Spleen (tissue), 11 donors: Measurements from ENCODE around the gene SEMA3E. TPM values are rescaled to one million over a fixed set of nuclear protein-coding genes. Genes with fewer than 3 reads are reported as not detected.

Source experiments
- DNase-seq: peaks from one replicate; pipeline ENCODE4 v3.0.0-alpha.2; 2020
- H3K27ac ChIP-seq, 8 donors: fragments of 200-600 bp; sonication (generic) in 7 of 8; 1 replicate in 4 of 8; 2 replicates in 4 of 8; pipeline versions ENCODE4 v1.5.0 to v1.8.0; 2016 to 2021; ENCODE audit warnings: inconsistent platforms in 4 of 8, mild to moderate bottlenecking in 4 of 8, moderate library complexity in 1 of 8
- H3K27me3 ChIP-seq, 7 donors: fragments of 200-600 bp; sonication (generic) in 6 of 7; replicated peaks in 1 of 7; 1 replicate in 4 of 7; 2 replicates in 3 of 7; pipeline versions ENCODE4 v1.5.0 to v1.8.0; 2016 to 2021; ENCODE audit warnings: inconsistent platforms in 3 of 7, mild to moderate bottlenecking in 1 of 7
- H3K36me3 ChIP-seq, 6 donors: fragments of 200-600 bp; sonication (generic) in 5 of 6; 1 replicate in 4 of 6; 2 replicates in 2 of 6; pipeline versions ENCODE4 v1.5.0 to v1.8.0; 2016 to 2021; ENCODE audit warnings: inconsistent platforms in 2 of 6
- H3K4me1 ChIP-seq, 6 donors: fragments of 200-600 bp; sonication (generic) in 5 of 6; 1 replicate in 3 of 6; 2 replicates in 3 of 6; pipeline versions ENCODE4 v1.5.0 to v1.8.0; 2016 to 2021; ENCODE audit warnings: inconsistent platforms in 3 of 6
- H3K4me3 ChIP-seq, 8 donors: fragments of 200-600 bp; sonication (generic) in 7 of 8; 1 replicate in 4 of 8; 2 replicates in 4 of 8; pipeline versions ENCODE4 v1.5.0 to v1.8.0; 2016 to 2021; ENCODE audit warnings: inconsistent platforms in 4 of 8, mild to moderate bottlenecking in 4 of 8, moderate library complexity in 2 of 8
- H3K9me3 ChIP-seq, 8 donors: fragments of 200-600 bp; sonication (generic) in 7 of 8; 1 replicate in 4 of 8; 2 replicates in 4 of 8; pipeline versions ENCODE4 v1.5.0 to v1.8.0; 2016 to 2021; ENCODE audit warnings: inconsistent platforms in 4 of 8
- POLR2A ChIP-seq, 3 donors: fragments of 450-650 bp; IDR thresholded peaks; one replicate each; pipeline ENCODE4 v1.5.1; 2017; ENCODE audit warnings: antibody characterized with exemption in 3 of 3, mild to moderate bottlenecking in 1 of 3
- POLR2AphosphoS5 ChIP-seq, 3 donors: sonication (generic); formaldehyde crosslinking; IDR thresholded peaks; one replicate each; pipeline ENCODE4 v1.5.1; 2017; ENCODE audit warnings: antibody characterized with exemption in 3 of 3
- WGBS, 5 donors: extraction: QIAGEN DNeasy Blood & Tissue Kit in 3 of 5; methylation state at CpG; one replicate each; pipeline versions ENCODE4 v1.1.5 to v1.1.7; 2013 to 2018; 5-methylcytosine and 5-hydroxymethylcytosine counted together
- intact Hi-C: fragments of 100-400 bp; cut with DNase I; formaldehyde crosslinking; loops from one replicate; pipeline ENCODE4 v1.15.0; 2023; ENCODE audit warnings: low total_unique reads
- polyA plus RNA-seq, 3 donors: library from polyadenylated mRNA; stranded (reverse); fragments of 200-250 nt; gene quantifications; one replicate each; pipeline ENCODE4 v1.2.1, GENCODE V29; 2013
- total RNA-seq, 7 donors: library from RNA; depleted of rRNA in 3 of 7; stranded (reverse); fragments of >200 nt in 3 of 7; fragmentation: NEBNext Ultra II Directional in 4 of 7; extraction: Animal tissue kit (Norgen Biotek cat#: 25700) in 4 of 7; gene quantifications; one replicate each; pipeline versions ENCODE4 v1.1.0 to v1.2.1, GENCODE V29; 2016 to 2021
- TF ChIP-seq, protein P1 (sequence below), 11 experiments: fragments of 200-600 bp in 7 of 11; fragments of 450-650 bp in 4 of 11; sonication (generic) in 4 of 11; IDR thresholded peaks in 8 of 11; conservative IDR thresholded peaks in 3 of 11; 1 replicate in 7 of 11; 2 replicates in 4 of 11; pipeline versions ENCODE4 v1.4.0 to v1.8.0; 2016 to 2021; ENCODE audit warnings: antibody characterized with exemption in 11 of 11, inconsistent platforms in 4 of 11, mild to moderate bottlenecking in 1 of 11
- donor health status: healthy with polysubstance abuse.
- donor health status: DM: no; HTN: no; CAD: no; lungs with moderate emphysema.
- donor health status: DM: no; HTN: no; CAD: no.
- donor health status: Bipolar disorder and iron deficiency.
- donor health status: healthy.
- donor health status: DM: no; HTN: no; CAD: no.
- donor health status: DM: yes; HTN: yes; CAD: no.

Gene SEMA3E
- total and polyA plus RNA-seq, 10 donors = under 0.01 to 0.44 (median 0.29) TPM; not detected in 7

DNA sequence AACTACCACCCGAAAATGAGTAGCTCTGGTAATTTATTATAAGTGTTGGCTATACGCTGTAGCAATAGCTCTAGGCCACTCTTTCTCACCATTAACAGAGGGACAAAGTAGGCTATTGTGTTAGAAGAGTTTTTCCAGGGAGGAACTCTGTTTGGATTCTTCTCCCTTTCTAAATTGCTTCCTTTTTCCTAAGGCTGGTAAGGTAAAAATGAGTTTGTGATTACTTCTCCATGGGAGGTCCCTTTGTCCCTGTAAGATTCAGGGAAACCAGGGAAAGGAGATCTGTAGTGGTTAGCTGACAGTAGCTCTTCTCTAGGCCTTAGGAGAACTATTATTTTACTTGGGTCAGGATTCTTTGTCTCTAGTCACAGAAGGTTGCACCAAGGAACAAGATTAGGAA lies 23.2 kb upstream of the SEMA3E start:
- intact Hi-C loops = no loop called here

DNA sequence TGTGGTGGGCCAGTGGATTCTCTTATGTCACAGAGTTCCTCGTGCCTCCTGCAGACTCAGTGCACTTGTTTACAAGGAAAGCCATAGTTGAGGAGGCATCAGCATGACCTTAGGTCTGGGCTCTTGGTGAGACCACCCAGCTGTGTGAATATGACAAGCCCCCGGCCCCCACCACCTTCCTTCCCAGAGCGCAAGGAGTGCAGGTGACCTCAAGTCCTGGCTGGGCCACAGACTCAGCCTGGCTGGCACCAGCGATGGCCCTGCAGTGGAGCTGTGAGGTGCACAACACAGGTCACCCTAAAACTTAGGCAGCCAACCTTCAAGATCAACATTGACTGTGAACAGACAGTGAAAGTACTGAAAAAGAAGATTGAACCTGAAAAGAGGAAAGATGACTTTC lies 14.2 kb upstream of the SEMA3E start:
- H3K36me3 ChIP-seq = no peaks in the 10 kb centered on the region
- H3K4me1 ChIP-seq = no peaks in the 10 kb centered on the region
- 70 to 92% (median 80%) methylated on average over 3 to 4 of the region's 4 CpGs for WGBS, 5 donors
- H3K27me3 ChIP-seq = no peaks in the 10 kb centered on the region
- DNase-seq = no peak
- H3K9me3 ChIP-seq = no peaks in the 10 kb centered on the region
- intact Hi-C loops = no loop called here
- H3K27ac ChIP-seq = no peak overlapping the region
- no peak overlapping the region for H3K4me3 ChIP-seq
- no peak for TF ChIP-seq POLR2A (IDR thresholded peaks at IDR 0.05)
- TF ChIP-seq, protein P1, sequence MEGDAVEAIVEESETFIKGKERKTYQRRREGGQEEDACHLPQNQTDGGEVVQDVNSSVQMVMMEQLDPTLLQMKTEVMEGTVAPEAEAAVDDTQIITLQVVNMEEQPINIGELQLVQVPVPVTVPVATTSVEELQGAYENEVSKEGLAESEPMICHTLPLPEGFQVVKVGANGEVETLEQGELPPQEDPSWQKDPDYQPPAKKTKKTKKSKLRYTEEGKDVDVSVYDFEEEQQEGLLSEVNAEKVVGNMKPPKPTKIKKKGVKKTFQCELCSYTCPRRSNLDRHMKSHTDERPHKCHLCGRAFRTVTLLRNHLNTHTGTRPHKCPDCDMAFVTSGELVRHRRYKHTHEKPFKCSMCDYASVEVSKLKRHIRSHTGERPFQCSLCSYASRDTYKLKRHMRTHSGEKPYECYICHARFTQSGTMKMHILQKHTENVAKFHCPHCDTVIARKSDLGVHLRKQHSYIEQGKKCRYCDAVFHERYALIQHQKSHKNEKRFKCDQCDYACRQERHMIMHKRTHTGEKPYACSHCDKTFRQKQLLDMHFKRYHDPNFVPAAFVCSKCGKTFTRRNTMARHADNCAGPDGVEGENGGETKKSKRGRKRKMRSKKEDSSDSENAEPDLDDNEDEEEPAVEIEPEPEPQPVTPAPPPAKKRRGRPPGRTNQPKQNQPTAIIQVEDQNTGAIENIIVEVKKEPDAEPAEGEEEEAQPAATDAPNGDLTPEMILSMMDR (IDR thresholded peaks at IDR 0.05 in 8 of 11, conservative IDR thresholded peaks at IDR 0.05 in 3 of 11) = no peak

More for the DNA sequence above, 23.2 kb upstream of the SEMA3E start:
- H3K4me1 ChIP-seq = no peaks in the 10 kb centered on the region
- H3K27ac ChIP-seq = no peak overlapping the region
- no peaks in the 10 kb centered on the region for H3K36me3 ChIP-seq
- DNase-seq = no peak
- peaks cover 0 to 19% (median 0%) of the 10 kb centered on the region in 8 donors for H3K9me3 ChIP-seq
- TF ChIP-seq, protein P1 (IDR thresholded peaks at IDR 0.05 in 8 of 11, conservative IDR thresholded peaks at IDR 0.05 in 3 of 11) = no peak
- TF ChIP-seq POLR2A (IDR thresholded peaks at IDR 0.05) (no peak), POLR2AphosphoS5 (IDR thresholded peaks at IDR 0.05) (no peak)
- H3K4me3 ChIP-seq = no peak overlapping the region
- H3K27me3 ChIP-seq = no peaks in the 10 kb centered on the region
- 72 to 86% (median 79%) methylated on average over 2 of the region's 2 CpGs for WGBS, 5 donors

DNA sequence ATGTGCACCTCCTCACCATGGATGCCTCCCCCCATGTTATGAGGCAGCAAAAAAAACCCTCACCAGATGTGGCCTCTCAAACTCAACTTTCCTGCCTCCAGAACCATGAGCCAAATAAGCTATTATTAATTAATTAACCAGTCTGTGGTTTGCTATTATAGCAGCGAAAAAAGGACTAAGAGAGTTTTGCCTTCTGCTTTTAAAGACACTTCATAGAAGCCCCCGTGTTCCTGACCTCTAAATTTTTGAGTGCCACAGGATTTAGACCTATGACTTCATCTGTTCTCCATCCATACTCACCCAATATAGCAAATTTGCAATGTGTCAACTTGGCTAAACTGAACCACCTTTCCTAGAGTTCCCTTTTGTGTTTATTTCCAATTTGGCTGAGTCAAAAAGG lies 9.2 kb upstream of the SEMA3E start:
- TF ChIP-seq, protein P1 (IDR thresholded peaks at IDR 0.05 in 8 of 11, conservative IDR thresholded peaks at IDR 0.05 in 3 of 11) = no peak
- no peak for TF ChIP-seq POLR2A (IDR thresholded peaks at IDR 0.05)
- H3K27ac ChIP-seq = no peak overlapping the region
- H3K4me1 ChIP-seq = no peaks in the 10 kb centered on the region
- no peaks in the 10 kb centered on the region for H3K9me3 ChIP-seq
- no peaks in the 10 kb centered on the region for H3K36me3 ChIP-seq
- DNase-seq = no peak
- H3K27me3 ChIP-seq = no peaks in the 10 kb centered on the region
- WGBS, 5 donors = 20 to 61% (median 37%) methylated on average over 2 of the region's 2 CpGs
- no peak overlapping the region for H3K4me3 ChIP-seq
- intact Hi-C loops = no loop called here

DNA sequence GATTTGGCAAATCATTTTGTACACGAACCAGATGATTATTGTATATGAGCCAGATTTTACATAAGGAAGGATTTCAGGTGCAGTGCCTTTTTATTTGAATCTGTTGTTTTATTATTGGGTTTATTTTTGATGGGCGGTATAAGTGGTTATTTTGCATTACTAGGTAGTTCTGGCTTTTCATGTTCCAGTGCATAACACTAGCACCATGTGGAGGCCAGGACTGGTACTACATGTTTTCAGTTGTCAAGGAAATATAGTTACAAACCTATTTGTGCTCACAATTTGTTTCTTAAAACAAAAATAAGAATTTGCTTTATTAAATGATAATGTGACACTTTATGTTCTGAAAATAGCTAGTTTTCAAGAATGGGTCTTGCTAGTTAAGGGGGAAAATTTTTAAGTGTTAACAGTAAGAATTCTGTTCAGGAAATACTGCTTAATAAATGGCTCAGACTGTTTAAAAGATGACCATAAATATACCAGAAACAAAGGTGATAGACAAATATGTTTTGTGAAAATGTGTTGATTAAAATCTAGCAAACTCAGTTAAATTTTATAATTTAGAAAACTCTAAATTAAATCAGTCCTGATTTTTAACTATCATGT lies 7.1 kb upstream of the SEMA3E start:
- 12 to 26% (median 16%) methylated on average over 2 of the region's 2 CpGs for WGBS, 5 donors

More for the DNA sequence above, 7.1 kb upstream of the SEMA3E start:
- H3K4me1 ChIP-seq = no peaks in the 10 kb centered on the region
- H3K27me3 ChIP-seq = no peaks in the 10 kb centered on the region
- H3K4me3 ChIP-seq = no peak overlapping the region
- no peak overlapping the region for H3K27ac ChIP-seq
- TF ChIP-seq, protein P1 (IDR thresholded peaks at IDR 0.05 in 8 of 11, conservative IDR thresholded peaks at IDR 0.05 in 3 of 11) = peak in 2 of 11 experiments; percentile 14 to 25
- TF ChIP-seq POLR2AphosphoS5 (IDR thresholded peaks at IDR 0.05) = no peak
- intact Hi-C loops = no loop called here
- DNase-seq = no peak
- peaks cover 0 to 4% (median 0%) of the 10 kb centered on the region in 8 donors for H3K9me3 ChIP-seq
- H3K36me3 ChIP-seq = no peaks in the 10 kb centered on the region
